Adrenal gland (tissue), 12 donors: ENCODE data around the gene TMEM140. TPM values are rescaled to one million over a fixed set of nuclear protein-coding genes. Genes with fewer than 3 reads are reported as not detected.

ENCODE experiments used
- DNase-seq, 7 donors: peaks; one replicate each; pipeline ENCODE4 v3.0.0-alpha.2; 2019 to 2020
- H3K27ac ChIP-seq, 5 donors: fragments of 200-600 bp; sonication (generic) in 4 of 5; 1 replicate in 3 of 5; 2 replicates in 2 of 5; pipeline versions ENCODE4 v1.5.1 to v1.8.0; 2016 to 2020; ENCODE audit warnings: mild to moderate bottlenecking in 1 of 5
- H3K27me3 ChIP-seq: fragments of 200-600 bp; 2 replicates; pipeline ENCODE4 v1.8.0; 2021
- H3K36me3 ChIP-seq, 2 donors: fragments of 200-600 bp; replicated peaks in 1 of 2; 1 replicate in 1 of 2; 2 replicates in 1 of 2; pipeline versions ENCODE4 v1.5.1 to v1.8.0; 2018 to 2022
- H3K4me1 ChIP-seq, 2 donors: fragments of 200-600 bp; replicated peaks in 1 of 2; 1 replicate in 1 of 2; 2 replicates in 1 of 2; pipeline versions ENCODE4 v1.5.1 to v1.8.0; 2018 to 2021
- H3K4me3 ChIP-seq, 4 donors: fragments of 200-600 bp; sonication (generic) in 3 of 4; one replicate each; pipeline ENCODE4 v1.5.1; 2016 to 2018
- H3K9me3 ChIP-seq, 3 donors: fragments of 200-600 bp; sonication (generic) in 1 of 3; replicated peaks in 1 of 3; 1 replicate in 2 of 3; 2 replicates in 1 of 3; pipeline versions ENCODE4 v1.5.1 to v1.8.0; 2016 to 2021
- POLR2A ChIP-seq, 2 donors: fragments of 450-650 bp; IDR thresholded peaks; one replicate each; pipeline ENCODE4 v1.6.1; 2017; ENCODE audit warnings: antibody characterized with exemption in 2 of 2, mild to moderate bottlenecking in 2 of 2, moderate library complexity in 1 of 2
- WGBS, 4 donors: extraction: QIAGEN DNeasy Blood & Tissue Kit in 2 of 4; methylation state at CpG; one replicate each; pipeline versions ENCODE4 v1.1.5 to v1.1.7; 2013 to 2017; 5-methylcytosine and 5-hydroxymethylcytosine counted together
- intact Hi-C, 2 donors: fragments of 100-400 bp; cut with DNase I; formaldehyde crosslinking; loops; one replicate each; pipeline versions ENCODE4 v1.14.1 to v1.15.0; 2022 to 2023
- polyA plus RNA-seq, 3 donors: library from polyadenylated mRNA; stranded (reverse); fragments of 200-250 nt in 2 of 3; fragments of 350-450 nt in 1 of 3; fragmentation: Illumina TruSeq in 1 of 3; extraction: RNeasy Lipid Tissue Mini Kit (QIAGEN cat#74804) in 1 of 3; gene quantifications; one replicate each; pipeline ENCODE4 v1.2.3, GENCODE V29; 2013 to 2014
- total RNA-seq, 9 donors: library from RNA; depleted of rRNA in 4 of 9; stranded (reverse); fragments of >200 nt in 4 of 9; fragments of 120-200 nt in 1 of 9; fragmentation: NEBNext Ultra II Directional in 1 of 9; extraction: Animal tissue kit (Norgen Biotek cat#: 25700) in 1 of 9; gene quantifications; one replicate each; pipeline versions ENCODE4 v1.1.0 to v1.2.4, GENCODE V29; 2013 to 2023
- TF ChIP-seq, protein P1 (sequence below), 6 experiments: fragments of 450-650 bp in 4 of 6; fragments of 200-600 bp in 2 of 6; sonication (generic) in 1 of 6; IDR thresholded peaks; 1 replicate in 5 of 6; 2 replicates in 1 of 6; pipeline versions ENCODE4 v1.5.1 to v1.8.0; 2016 to 2021; ENCODE audit warnings: antibody characterized with exemption in 6 of 6, mild to moderate bottlenecking in 2 of 6, moderate library complexity in 1 of 6
- donor health status: healthy with polysubstance abuse.
- donor health status: Bipolar disorder and iron deficiency.
- donor health status: DM: yes; HTN: yes; CAD: no.
- donor health status: DM: no; HTN: no; CAD: no.
- donor health status: DM: no; HTN: no; CAD: no.
- donor health status: DM: yes; HTN: yes; CAD: no.

TMEM140 gene
- total and polyA plus RNA-seq, 12 donors: 9.4 to 62.9 (median 25.1) TPM

DNA sequence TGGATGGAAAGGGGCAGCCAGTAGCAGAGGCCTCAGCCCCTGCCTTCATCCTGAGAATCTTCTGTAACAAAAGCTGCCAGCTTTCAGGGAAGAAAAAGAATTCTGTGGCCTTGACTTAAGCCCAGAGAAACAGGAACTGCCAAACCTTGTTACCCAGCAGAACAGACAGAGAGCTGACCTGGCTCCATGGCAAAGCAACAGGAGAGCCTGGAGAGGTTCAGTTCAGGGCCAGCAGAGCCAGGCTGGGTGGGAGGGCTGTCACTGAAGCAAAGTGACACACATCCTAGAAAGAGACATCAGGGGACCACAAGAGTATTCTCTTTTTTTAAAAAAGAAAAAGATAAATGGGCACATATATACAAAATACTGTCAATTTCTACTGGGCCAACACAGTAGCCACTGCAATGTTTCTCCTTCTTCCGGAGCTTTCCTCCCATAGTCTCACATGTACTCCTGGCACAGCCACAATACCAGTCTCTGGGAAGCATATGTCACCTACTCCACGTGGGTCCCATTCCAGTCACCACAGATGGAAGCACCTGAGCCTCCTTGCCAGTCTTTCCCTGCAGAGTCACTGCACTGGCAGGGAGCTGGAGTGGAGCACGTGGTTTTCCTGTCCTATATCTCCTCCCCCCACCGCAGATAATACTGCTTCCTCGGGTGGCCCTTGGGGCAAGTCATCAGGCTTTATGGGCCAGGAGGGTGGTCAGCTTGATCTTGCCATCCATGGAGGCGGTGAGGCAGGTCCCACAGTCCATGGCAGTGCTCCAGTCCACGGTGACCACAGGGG is 37.8 kb downstream of the TMEM140 start:
- Histone ChIP-seq H3K4me1 (peaks cover 0 to 15% of the 10 kb centered on the region in 2 donors), H3K36me3 (peaks cover 0 to 50% of the 10 kb centered on the region in 2 donors), H3K4me3 (no peak overlapping the region), H3K27me3 (no peaks in the 10 kb centered on the region), H3K27ac (no peak overlapping the region), H3K9me3 (peaks cover 0 to 16% (median 0%) of the 10 kb centered on the region in 3 donors)
- peak in 1 of 7 donors; percentile 41 for DNase-seq
- 81 to 90% (median 86%) methylated on average over 2 to 7 of the region's 7 CpGs for WGBS, 4 donors
- TF ChIP-seq, protein P1, sequence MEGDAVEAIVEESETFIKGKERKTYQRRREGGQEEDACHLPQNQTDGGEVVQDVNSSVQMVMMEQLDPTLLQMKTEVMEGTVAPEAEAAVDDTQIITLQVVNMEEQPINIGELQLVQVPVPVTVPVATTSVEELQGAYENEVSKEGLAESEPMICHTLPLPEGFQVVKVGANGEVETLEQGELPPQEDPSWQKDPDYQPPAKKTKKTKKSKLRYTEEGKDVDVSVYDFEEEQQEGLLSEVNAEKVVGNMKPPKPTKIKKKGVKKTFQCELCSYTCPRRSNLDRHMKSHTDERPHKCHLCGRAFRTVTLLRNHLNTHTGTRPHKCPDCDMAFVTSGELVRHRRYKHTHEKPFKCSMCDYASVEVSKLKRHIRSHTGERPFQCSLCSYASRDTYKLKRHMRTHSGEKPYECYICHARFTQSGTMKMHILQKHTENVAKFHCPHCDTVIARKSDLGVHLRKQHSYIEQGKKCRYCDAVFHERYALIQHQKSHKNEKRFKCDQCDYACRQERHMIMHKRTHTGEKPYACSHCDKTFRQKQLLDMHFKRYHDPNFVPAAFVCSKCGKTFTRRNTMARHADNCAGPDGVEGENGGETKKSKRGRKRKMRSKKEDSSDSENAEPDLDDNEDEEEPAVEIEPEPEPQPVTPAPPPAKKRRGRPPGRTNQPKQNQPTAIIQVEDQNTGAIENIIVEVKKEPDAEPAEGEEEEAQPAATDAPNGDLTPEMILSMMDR (IDR thresholded peaks at IDR 0.05): no peak
- TF ChIP-seq POLR2A (IDR thresholded peaks at IDR 0.05): no peak
- intact Hi-C loops: no loop called here

DNA sequence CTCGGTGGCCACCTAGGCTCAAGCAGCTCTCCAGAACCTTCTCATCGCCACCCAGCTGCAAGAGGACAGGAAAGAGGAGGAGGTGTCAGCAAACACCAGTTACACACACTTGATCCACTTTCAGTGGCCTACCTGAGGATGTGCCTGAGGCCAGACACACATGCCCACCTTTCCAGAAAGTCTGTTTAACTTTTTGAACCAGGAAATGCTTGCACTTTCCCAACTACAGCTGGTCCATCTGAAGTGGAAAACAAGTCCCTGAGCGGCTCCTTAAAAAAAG is 38.3 kb downstream of the TMEM140 start:
- intact Hi-C loops: no loop called here
- 92 to 98% (median 94%) methylated on average over 1 to 3 of the region's 3 CpGs for WGBS, 4 donors
- no peak for TF ChIP-seq POLR2A (IDR thresholded peaks at IDR 0.05)
- TF ChIP-seq, protein P1 (IDR thresholded peaks at IDR 0.05): no peak

DNA sequence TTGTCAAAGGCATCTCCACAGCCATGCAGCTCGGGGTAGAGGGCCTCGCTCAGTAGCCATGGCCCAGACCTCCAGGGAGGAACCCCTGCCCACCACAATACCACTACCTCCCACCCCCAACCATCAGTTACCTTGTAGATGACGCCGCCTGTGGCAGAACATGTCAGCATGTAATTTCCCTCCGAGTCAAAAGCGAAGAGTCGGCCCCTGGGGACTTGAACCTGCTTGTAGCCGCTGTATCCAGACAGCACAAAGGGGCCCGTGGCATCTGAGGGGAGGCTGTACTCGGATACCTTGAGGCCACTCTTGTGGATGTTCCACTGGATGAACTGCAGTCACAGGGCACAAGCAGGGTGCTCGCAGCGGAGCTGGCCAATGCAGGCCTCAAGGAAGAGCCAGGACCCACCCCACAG is 39.0 kb downstream of the TMEM140 start:
- intact Hi-C loops: no loop called here
- Histone ChIP-seq H3K9me3 (peaks cover 0 to 5% (median 0%) of the 10 kb centered on the region in 3 donors), H3K27me3 (no peaks in the 10 kb centered on the region), H3K36me3 (peaks cover 0 to 54% of the 10 kb centered on the region in 2 donors), H3K4me1 (peaks cover 0 to 15% of the 10 kb centered on the region in 2 donors), H3K27ac (no peak overlapping the region), H3K4me3 (no peak overlapping the region)
- no peak for TF ChIP-seq POLR2A (IDR thresholded peaks at IDR 0.05)
- TF ChIP-seq, protein P1 (IDR thresholded peaks at IDR 0.05): no peak
- WGBS, 4 donors: 85 to 94% (median 87%) methylated on average over 7 to 12 of the region's 12 CpGs
- DNase-seq: peak in 1 of 7 donors; percentile 39

More for the DNA sequence above, 38.3 kb downstream of the TMEM140 start:
- Histone ChIP-seq H3K4me1 (peaks cover 0 to 15% of the 10 kb centered on the region in 2 donors), H3K36me3 (peaks cover 0 to 50% of the 10 kb centered on the region in 2 donors), H3K27me3 (no peaks in the 10 kb centered on the region), H3K27ac (no peak overlapping the region), H3K4me3 (no peak overlapping the region), H3K9me3 (peaks cover 0 to 12% (median 0%) of the 10 kb centered on the region in 3 donors)
- no peak for DNase-seq

DNA sequence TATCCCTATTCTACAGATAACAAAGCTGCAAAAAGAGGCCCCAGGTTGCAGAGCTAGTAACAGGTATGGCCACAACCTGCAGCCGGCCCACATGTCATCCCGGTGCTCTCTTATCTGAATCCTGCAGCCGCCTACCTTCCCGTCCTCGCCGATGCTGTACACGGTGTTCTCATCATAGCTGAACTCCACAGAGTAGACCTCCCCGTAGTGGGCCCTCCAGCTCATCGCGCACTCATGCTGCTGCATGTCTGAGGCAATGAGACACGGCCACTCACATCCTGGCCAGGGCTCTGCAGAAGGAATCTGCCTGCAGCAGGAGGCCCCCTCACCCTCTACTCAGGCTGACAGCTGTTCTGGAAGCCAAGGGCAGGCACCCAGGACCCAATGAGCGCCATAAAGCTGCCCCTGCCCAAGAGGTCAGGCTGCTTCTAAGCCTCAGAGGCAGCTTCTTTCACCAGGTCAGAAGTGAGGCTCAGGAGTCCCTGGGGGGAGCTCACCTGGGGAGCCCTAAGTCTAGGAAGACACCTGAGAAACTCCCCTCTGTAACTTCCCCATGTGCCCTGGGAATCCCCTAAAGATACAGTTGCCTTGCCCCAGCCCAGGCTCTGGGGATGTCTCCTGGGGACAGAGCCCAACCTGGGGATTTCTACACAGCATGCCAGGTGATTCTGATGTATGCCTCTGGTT is 40.6 kb downstream of the TMEM140 start:
- Histone ChIP-seq H3K36me3 (peaks cover 0 to 61% of the 10 kb centered on the region in 2 donors), H3K27me3 (no peaks in the 10 kb centered on the region), H3K27ac (no peak overlapping the region), H3K9me3 (no peaks in the 10 kb centered on the region), H3K4me3 (no peak overlapping the region), H3K4me1 (peaks cover 0 to 15% of the 10 kb centered on the region in 2 donors)
- TF ChIP-seq, protein P1 (IDR thresholded peaks at IDR 0.05): no peak
- TF ChIP-seq POLR2A (IDR thresholded peaks at IDR 0.05): no peak
- 96 to 99% (median 98%) methylated on average over 12 of the region's 12 CpGs for WGBS, 4 donors
- peak in 1 of 7 donors; percentile 42 for DNase-seq
- intact Hi-C loops: no loop called here
